Omental fat pad (tissue), 4 donors: ENCODE results near the gene EIF2AK3. TPM values are rescaled to one million over a fixed set of nuclear protein-coding genes. Genes with fewer than 3 reads are reported as not detected.
"Not testable (repeated sequence)": the region's sequence is repeated elsewhere in the genome, so short reads cannot be mapped to it uniquely, and the experiment has no call there.

ENCODE experiments used
- ATAC-seq: fragments of 150-250 bp; one replicate; pipeline ENCODE4 v1.9.1; 2016; ENCODE audit warnings: mild to moderate bottlenecking, moderate library complexity; ENCODE audit not compliant: low FRiP score
- DNase-seq: peaks from one replicate; pipeline ENCODE4 v3.0.0-alpha.2; 2019; ENCODE audit warnings: low spot score
- total RNA-seq, 4 donors: library from RNA; depleted of rRNA; stranded (reverse); fragments of >200 nt; gene quantifications; one replicate each; pipeline ENCODE4 v1.1.0, GENCODE V29; 2016
- TF ChIP-seq, protein P1 (sequence below), 3 donors: fragments of 450-650 bp; IDR thresholded peaks; one replicate each; pipeline ENCODE4 v1.5.1; 2016 to 2017; ENCODE audit warnings: antibody characterized with exemption in 3 of 3, mild to moderate bottlenecking in 3 of 3, moderate library complexity in 2 of 3

The EIF2AK3 gene
- total RNA-seq, 4 donors from 2014 or later = 15.9 to 41.6 (median 21.5) TPM

DNA sequence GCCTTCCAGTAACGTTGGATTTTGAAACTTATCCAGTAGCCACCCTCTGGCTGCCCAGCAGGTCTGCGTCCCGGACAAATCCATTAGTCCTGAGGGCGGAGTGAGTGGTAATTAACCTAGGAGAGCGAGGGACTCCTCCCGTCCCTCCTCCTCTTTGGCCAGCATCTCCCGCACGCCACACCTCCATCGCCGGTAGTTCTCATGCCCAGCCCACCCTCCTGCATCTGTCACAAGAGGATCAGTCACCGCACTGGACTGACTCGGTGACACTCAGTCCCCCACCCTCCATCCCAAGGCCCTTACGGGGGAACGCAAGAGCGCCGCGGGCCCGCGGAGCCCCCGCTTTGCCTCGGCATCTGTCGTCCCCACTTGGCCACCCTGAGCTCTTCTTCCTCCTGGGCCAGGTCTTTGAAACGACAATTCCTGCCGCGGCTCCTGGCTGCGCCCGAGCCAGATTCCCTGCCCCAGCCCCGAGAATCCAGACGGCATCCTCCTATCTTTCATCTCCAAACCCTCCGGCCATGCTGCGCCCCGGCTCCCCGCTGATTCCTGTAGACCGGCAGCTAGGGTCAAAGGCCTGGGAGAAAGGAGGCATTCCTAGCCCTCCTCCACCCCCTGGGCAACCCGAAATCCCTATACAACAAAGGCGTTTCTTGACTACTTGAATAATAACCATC is 77.5 kb downstream of the EIF2AK3 start:
- ATAC-seq = no peak
- TF ChIP-seq, protein P1, sequence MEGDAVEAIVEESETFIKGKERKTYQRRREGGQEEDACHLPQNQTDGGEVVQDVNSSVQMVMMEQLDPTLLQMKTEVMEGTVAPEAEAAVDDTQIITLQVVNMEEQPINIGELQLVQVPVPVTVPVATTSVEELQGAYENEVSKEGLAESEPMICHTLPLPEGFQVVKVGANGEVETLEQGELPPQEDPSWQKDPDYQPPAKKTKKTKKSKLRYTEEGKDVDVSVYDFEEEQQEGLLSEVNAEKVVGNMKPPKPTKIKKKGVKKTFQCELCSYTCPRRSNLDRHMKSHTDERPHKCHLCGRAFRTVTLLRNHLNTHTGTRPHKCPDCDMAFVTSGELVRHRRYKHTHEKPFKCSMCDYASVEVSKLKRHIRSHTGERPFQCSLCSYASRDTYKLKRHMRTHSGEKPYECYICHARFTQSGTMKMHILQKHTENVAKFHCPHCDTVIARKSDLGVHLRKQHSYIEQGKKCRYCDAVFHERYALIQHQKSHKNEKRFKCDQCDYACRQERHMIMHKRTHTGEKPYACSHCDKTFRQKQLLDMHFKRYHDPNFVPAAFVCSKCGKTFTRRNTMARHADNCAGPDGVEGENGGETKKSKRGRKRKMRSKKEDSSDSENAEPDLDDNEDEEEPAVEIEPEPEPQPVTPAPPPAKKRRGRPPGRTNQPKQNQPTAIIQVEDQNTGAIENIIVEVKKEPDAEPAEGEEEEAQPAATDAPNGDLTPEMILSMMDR (IDR thresholded peaks at IDR 0.05) = no peak
- no peak for DNase-seq

DNA sequence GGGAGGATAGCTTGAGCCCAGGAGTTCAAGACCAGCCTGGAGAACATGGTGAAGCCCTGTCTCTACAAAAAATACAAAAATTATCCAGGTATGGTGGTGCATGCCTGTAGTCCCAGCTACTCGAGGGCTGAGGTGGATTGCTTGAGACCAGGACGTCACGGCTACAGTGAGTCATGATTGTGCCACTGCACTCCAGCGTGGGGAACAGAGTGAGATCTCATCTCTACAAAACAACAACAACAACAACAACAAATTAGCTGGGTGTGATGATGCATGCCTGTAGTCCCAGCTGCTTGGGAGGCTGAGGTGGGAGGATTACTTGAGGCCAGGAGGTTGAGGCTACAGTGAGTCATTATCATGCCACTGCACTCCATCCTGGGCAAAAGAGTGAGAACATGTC is 81.0 kb downstream of the EIF2AK3 start:
- not testable (repeated sequence) for DNase-seq, ATAC-seq

DNA sequence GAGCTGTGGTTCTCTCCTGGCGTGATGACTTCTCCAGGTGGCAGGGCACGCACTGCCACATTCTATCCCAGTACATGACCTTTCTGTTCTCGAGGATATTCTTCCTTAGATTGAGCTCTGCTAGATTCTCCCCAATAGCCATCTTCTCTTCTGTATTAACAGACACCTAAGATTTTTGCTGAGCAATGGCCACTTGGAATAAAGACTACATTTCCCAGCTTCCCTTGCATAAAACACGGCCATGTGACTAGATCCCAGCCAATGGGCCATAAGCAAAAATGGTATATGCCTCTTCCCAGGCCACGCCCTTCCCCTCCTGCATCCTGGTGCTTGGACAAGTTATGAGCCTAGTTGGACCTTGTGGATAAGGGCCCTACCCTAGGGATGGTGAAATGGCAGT is 82.1 kb downstream of the EIF2AK3 start:
- TF ChIP-seq, protein P1 (IDR thresholded peaks at IDR 0.05) = no peak
- no peak for DNase-seq
- no peak for ATAC-seq

DNA sequence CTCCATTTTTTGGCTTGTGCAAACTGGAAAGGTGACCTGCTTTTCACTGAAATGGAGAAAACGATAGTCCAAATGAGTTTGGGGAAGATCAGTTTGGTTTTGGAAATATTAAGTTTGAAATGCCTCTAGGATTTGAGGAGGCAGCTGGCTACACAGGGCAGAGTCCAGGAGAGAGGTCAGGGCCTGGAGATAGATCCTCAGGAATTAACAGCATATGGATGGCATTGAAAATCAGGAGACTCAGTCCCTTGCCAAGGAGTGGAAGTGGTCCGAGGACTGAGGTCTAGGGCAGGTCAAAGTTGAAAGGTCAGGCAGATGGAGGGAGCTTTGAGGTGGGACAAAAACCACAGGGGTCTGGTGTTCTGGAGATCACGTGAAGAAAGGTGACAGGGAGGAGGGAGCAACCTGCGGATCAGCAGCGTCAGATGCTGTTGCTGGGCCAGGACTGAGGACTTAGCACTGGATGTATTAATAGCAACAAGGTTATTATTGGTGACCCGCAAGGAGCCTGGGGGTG is 83.7 kb downstream of the EIF2AK3 start:
- TF ChIP-seq, protein P1 (IDR thresholded peaks at IDR 0.05) = no peak
- ATAC-seq (no peak), DNase-seq (no peak)

DNA sequence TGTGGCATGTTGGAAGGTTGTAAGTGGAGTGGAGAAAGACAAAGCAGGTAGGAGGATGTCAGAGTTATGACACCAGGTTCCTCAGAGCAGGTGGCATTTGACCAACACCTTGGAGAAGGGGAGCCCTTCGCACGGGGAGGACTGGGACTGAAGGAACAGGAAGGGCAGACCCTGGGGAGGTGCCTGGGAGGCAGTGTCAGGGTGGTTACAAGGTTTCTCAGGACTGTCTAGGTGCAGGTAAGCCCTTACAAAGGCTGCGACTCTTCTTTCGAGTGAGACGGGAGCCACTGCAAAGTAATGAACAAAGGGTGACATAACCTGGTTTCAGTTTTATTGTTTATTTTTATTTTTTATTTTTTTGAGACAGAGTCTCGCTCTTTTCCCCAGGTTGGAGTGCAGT is 84.6 kb downstream of the EIF2AK3 start:
- no peak for ATAC-seq
- TF ChIP-seq, protein P1 (IDR thresholded peaks at IDR 0.05) = no peak
- no peak for DNase-seq

DNA sequence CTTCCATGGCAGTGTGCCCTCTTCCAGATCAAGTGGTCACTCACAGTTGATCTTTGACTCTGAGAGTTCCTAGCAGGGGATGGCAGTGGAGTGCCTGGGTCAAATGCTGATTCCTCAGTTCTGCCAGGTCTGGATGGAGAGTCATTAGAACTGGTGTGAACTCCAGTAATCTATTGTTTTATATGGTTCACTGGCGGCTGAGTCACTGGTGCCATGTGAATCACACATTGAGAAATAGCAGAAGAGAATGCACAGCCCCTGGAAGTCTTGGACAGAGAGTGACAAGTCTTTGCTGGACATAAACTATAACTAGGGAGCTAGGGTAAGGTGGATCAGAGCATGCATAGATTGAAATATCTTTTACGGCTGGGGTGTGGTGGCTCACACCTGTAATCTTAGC is 86.9 kb downstream of the EIF2AK3 start:
- TF ChIP-seq, protein P1 (IDR thresholded peaks at IDR 0.05) = no peak
- DNase-seq = no peak
- no peak for ATAC-seq

DNA sequence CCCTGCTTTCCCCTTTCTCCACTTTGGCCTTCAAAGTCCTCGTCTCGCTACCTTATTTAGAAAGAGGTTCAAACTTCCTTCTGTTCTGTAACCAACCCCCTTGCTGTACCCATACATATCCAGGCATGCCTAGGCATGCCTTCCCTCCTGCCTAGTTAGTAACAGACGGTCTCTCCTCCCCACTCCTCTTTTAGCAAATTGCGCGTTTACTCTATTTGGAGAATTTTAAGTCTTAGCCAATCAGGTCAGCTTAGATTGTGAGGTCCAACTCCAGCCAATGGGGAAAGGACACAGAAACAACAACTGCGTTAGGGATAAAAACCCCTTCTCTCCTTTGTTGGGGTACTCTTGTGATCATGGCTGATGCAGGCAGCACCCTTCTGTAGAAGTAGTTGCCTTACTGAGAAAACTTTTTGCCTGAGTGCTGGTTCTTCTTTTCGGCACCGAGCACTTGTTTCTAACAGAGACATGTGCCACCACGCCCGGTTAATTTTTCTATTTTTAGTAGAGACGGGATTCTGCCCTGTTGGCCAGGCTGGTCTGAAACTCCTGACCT is 88.8 kb downstream of the EIF2AK3 start:
- DNase-seq (no peak), ATAC-seq (no peak)

More for the DNA sequence above, 88.8 kb downstream of the EIF2AK3 start:
- TF ChIP-seq, protein P1 (IDR thresholded peaks at IDR 0.05) = no peak
